GM06990 (cell line): ENCODE results near the gene C17orf50.

ENCODE experiments used
- DNase-seq: peaks from one replicate; pipeline ENCODE4 v3.0.0-alpha.2; 2011; ENCODE audit not compliant: insufficient read length; ENCODE audit errors: extremely low read depth
- H3K27me3 ChIP-seq: replicated peaks from 2 replicates; pipeline ENCODE4 v1.6.0; 2011; ENCODE audit warnings: low read length; ENCODE audit not compliant: control insufficient read depth, insufficient read depth
- H3K36me3 ChIP-seq: 2 replicates; pipeline ENCODE4 v1.5.1; 2011; ENCODE audit warnings: low read length; ENCODE audit not compliant: control insufficient read depth, insufficient read depth
- H3K4me3 ChIP-seq: replicated peaks from 2 replicates; pipeline ENCODE4 v1.5.1; 2011; ENCODE audit warnings: low read depth, mild to moderate bottlenecking, control low read depth, low read length
- CTCF ChIP-seq: IDR thresholded peaks from 2 replicates; pipeline ENCODE4 v1.5.1; 2011; ENCODE audit warnings: low read length, control low read depth, mild to moderate bottlenecking, inconsistent platforms; ENCODE audit not compliant: insufficient read depth, poor library complexity, severe bottlenecking

Gene C17orf50

GRCh38 chr17:35765756-35766488, 5.2 kb downstream of the C17orf50 start:
- Histone ChIP-seq H3K4me3 (no peak overlapping the region), H3K36me3 (no peaks in the 10 kb centered on the region), H3K27me3 (no peaks in the 10 kb centered on the region; the same call in 1 of the 2 replicates)
- TF ChIP-seq CTCF = no peak
- DNase-seq = no peak

- no peaks in the 10 kb centered on the region for H3K36me3 ChIP-seq
- H3K4me3 ChIP-seq = no peak overlapping the region
- H3K27me3 ChIP-seq = no peaks in the 10 kb centered on the region; the same call in 1 of the 2 replicates
- TF ChIP-seq CTCF = no peak
- DNase-seq = no peak
Observed at GRCh38 chr17:35766489-35766877, 5.8 kb downstream of the C17orf50 start.

- Histone ChIP-seq H3K4me3 (no peak overlapping the region), H3K36me3 (no peaks in the 10 kb centered on the region), H3K27me3 (no peaks in the 10 kb centered on the region; the same call in 1 of the 2 replicates)
- DNase-seq = no peak
- peak; percentile 43 for TF ChIP-seq CTCF
Observed at GRCh38 chr17:35766903-35767510, 6.3 kb downstream of the C17orf50 start.

GRCh38 chr17:35768797-35769196, 8.1 kb downstream of the C17orf50 start:
- no peak for DNase-seq
- H3K27me3 ChIP-seq = no peaks in the 10 kb centered on the region; the same call in 1 of the 2 replicates
- no peak overlapping the region for H3K4me3 ChIP-seq
- no peaks in the 10 kb centered on the region for H3K36me3 ChIP-seq
- no peak for TF ChIP-seq CTCF

- Histone ChIP-seq H3K36me3 (no peaks in the 10 kb centered on the region), H3K27me3 (peaks cover 2% of the 10 kb centered on the region; the same call in 1 of the 2 replicates)
- DNase-seq = no peak
Observed at GRCh38 chr17:35769895-35770486, 9.3 kb downstream of the C17orf50 start.

More at GRCh38 chr17:35769895-35770486, 9.3 kb downstream of the C17orf50 start:
- peak; percentile 27 for TF ChIP-seq CTCF
- H3K4me3 ChIP-seq = no peak overlapping the region
